Endothelial cell of hepatic sinusoid (primary cell): ENCODE data around the gene PLEKHG1.

Source experiments
- in situ Hi-C: cut with HindIII; loops from 2 replicates; pipeline ENCODE4 v1.10.0; 2017; ENCODE audit warnings: low sequenced_read_pairs

Gene PLEKHG1

DNA sequence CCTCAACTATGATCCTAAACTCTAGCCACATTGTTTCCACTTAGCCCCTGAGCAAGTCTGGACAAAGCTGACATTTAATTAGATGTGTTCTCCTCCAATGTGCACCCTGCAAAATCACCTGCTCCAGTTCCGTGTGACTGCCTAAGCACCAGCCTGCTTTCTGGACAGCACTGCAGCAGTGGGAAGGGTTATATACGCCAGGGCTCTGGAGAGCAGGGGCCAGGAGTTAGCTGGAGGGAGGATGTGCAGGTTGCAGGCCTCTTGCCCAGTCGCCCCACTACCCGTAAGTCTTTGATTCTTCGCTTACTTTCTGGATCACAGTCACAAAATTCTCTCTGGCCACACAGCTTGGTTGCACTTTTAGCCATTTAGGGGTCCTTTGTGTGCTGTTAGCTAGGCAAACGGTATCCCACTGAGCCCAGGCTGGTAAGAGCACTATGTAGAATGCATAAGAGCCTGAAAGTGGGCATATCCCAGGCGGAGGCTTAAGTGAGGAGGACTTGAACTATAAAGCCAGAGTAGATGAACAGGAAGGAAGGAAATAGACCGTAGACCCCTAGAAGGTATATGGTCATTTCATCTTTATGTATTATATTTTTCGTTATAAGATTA is 10.7 kb upstream of the PLEKHG1 start:
- in situ Hi-C loops: no loop called here

DNA sequence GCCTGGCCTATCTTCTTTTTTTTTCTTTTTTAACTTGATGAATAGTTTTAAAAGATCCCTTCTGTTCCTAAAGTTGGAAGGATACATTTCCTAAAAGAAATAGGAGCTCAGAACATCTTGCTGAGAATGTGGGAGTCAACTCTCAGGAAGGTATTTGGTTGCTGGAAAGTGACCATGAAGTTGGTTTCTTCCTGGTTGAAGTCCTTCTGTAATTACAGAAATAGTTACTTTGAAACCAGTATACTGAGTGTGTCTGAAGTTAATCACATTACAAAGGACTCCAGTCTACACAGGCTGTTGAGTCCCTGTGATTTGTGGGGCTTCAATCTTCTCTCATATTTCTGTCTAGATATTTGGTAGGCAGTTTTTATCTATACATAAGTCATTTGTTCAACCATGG is 9.8 kb upstream of the PLEKHG1 start:
- in situ Hi-C loops: no loop called here

DNA sequence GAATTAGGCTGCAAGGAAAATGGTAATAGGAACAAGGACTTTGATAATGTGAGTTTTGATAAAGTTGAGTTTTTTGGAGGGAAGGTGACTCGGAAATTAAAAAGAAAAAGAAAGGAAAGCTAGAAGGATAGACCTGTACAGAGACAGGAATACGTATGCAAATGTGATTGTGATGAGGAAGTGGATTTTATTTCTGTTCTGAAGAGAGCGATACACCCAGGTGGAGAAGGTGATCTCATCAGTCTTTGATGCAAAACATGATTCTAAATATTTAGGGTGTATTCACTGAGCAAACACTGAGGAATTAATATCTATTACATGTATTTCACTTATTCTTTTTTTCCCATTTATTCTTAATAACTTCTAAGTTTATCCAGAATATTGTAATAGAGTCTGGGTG is 9.2 kb upstream of the PLEKHG1 start:
- in situ Hi-C loops: no loop called here

DNA sequence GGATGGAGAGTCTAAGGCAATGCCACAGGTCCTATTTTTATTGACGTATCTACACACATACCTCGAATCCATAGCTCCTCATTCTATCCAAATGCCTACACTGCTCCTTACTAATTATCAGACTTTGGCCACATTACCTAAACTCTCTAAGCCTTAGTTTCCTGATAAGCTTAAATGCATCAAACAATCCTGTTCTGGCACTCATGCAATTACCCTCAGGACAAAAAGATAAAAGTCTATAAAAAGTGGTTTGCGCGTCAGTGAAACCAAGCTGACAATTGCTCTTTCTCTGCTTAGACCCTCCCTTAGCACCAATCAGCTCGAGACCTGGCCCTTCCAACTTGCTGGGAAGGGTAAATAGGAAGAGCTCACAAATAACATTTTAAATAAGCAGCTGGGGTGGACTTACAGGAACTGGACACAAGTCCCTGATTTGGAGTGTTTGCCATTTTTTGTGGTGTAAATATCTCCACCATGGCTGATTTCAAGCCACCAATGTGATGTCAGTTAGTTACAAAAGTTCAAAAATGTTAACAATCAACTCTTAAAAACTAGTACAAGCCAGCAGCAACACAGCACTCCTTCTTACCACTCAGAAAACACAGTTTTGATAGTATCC is 7.2 kb upstream of the PLEKHG1 start:
- in situ Hi-C loops: no loop called here

DNA sequence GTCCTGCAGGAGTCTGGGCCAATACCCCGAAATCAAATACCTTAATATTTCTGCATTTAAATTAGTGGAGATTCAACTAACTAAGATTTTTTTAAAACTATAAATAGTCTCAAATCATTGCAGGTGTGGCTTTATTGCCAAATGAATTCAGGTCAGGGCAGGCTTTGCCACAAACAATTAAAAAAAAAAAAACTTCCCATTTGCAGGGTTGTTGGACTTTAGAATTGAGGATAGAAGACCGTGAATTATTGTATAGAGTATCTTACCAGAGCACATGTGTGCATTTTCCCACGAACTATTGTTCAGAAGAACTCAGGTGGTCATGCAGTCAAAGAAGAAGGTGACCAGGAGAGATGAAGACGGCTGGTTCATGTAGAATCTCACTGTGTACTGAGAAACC is 6.6 kb upstream of the PLEKHG1 start:
- in situ Hi-C loops: no loop called here

DNA sequence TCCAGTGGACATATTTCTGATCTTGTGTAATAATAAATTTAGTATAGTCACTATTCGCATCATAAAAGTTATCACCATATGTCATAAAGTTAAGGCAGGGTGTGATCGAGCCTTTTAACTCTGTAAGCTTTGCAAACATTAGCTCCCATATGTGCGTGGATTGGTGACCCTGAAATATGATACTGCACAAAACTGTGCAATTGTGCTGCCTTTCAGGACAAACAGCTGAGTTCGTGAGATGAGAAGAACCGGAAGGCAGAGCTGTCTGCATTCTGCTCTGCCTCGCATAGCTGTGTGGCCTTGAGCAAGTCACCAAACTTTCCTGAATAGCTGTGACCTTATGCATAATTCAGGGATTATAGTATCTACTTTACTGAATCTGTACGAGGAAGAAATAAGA is 3.2 kb upstream of the PLEKHG1 start:
- in situ Hi-C loops: no loop called here

DNA sequence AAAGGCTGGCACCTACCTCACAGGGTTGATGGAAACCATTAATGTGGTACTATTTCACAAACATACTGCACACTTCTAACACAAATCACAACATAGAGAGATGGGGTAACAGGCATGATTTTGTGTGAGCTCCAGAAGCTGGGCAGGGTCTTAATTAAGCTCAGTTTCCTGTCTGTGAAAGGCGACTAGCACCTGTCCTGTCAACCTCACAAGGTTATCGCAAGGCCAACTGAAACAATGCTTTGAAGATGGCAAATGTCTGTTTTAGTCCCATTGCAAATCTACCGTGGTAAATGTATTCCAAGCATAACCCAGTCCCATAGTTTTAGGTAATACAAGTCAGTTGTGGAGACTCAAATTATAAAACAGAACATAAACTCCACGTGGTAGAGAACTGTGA is 1.3 kb upstream of the PLEKHG1 start:
- in situ Hi-C loops: no loop called here

DNA sequence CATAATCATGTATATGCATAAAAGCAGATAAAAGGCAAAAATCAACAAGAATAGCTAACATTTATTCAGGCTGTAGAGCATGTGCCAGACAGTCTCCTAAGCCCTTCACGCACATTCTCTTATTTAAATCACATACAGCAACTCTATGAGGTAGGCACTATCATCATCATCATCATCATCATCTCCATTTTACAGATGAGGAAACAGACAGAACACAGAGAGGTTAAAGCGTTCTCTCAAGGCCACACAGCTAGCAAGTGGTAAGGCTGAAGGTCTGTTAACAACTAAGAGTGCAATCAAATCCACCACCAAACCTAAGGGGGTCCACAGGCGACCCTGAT is 857 bp upstream of the PLEKHG1 start:
- in situ Hi-C loops: no loop called here

DNA sequence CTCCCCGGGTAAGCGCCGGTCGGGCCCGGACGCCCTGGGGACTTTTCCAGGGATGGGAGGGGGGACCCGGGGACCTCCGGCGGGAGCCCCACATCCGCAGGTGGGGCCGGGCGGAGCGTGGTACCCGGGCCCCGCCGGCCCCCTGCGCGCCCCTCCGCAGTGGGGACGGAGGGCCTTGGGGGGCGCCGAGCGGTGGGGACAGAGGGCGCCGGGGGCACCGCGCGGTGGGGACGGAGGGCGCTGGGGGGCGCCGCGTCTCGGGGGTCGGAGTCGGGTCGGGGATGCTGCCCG is 270 bp downstream of the PLEKHG1 start:
- in situ Hi-C loops: no loop called here

DNA sequence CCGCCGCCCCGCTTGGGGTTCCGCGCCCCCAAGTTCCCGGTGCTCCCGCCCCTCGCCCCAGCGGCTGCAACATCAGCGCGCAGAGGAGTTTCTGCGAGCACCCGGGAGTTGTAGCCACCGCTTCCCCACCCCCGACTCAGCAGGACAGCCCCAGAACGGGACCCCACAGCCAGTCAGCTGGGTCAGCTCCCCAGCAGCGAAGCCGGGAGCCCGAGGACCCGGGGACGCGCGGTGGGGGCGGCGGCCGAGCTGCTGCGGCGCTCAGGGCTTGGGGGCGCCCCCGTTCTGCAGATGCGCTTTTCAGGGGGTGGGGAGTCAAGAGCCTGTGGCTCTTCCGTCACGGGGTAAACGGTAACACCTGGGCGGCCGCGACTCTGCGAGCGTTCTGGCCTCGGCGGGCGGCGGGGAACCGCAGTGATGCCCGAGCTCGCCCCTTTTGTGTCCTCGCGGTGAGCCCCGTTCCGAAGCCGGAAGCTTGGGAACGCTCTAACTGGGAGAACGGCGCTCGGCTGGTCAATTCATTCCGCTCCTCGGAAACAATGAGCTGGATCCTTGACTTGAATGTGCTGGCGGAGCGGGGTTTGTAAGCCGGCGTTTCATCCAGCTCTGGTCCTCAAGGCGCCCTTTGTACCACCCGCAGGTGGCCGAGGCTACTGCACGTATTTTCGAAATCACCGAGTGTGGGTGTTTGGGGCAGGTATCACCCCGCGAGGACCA is 774 bp downstream of the PLEKHG1 start:
- in situ Hi-C loops: no loop called here

DNA sequence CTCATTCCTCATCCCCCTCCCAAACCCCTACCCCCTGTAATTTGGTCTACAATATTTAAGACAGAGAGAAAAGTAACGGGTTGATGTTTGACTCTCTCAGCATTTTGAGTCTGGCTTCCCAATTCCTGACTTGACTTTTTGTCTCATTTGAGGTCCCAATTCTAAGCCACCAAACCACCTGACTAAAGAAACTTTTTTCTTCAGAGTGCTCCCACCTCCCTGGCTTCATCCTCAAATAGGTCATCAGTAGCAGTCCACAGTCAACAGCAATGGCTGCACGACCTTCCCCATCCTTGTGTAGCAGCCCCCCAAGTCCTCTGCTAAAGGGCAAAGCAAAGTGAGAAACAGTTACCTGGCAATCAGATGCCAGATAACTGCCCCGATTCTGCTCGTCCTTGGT is 1.8 kb downstream of the PLEKHG1 start:
- in situ Hi-C loops: no loop called here

DNA sequence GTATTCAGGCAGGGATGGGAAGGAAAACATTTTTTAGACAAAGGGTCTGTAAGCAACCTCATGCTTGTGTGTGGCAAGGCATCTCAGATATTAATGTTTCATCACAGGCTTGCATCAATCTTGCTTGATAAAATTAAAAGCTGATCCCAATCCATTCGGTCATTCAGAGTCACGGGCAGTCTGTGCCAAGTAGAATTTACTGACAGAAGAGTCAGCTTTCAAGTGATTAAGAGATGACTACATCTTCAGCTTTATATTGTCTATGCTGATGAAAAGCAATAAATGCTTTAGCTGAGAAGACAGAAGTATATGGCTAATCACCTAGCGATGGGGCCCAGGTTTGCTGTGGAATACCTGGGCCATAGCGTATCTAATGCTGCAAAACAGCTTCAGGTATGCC is 3.5 kb downstream of the PLEKHG1 start:
- in situ Hi-C loops: no loop called here

DNA sequence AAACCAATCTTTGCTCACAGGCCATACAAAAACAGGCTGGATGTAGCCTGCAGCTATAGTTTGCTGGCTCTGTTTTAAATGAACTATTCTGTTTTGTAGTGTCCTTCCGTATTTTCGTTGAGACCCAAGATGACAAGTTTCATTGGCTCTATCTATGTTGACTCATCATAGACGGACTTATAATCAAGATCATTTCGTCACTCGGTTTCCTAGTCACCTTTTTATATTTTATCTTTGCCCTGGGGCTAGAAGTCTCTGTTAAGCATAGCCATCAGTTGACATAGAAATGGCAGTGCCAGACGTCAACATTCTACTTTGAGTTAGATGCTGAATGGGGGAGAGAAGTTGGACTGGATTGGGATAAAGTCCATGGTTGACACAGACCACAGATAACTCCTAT is 4.8 kb downstream of the PLEKHG1 start:
- in situ Hi-C loops: no loop called here

DNA sequence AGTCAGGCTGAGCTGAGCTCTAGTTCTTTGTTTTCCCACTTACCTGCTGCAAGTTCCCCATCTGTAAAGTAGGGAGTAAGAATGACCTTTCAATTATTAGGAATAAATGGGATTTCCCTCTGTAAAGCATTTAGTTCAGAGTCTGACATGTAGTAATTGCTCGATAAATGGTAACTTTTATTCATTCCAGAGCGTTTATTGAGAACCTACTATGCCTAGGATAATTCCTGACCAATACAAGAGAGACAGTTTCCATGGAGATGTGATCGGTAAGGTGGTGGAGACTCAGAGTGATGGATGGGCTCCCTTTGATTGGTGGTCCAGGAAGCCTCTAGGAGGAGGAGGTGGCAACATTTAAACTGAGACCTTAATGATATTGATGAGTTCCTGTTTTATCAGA is 5.6 kb downstream of the PLEKHG1 start:
- in situ Hi-C loops: no loop called here

DNA sequence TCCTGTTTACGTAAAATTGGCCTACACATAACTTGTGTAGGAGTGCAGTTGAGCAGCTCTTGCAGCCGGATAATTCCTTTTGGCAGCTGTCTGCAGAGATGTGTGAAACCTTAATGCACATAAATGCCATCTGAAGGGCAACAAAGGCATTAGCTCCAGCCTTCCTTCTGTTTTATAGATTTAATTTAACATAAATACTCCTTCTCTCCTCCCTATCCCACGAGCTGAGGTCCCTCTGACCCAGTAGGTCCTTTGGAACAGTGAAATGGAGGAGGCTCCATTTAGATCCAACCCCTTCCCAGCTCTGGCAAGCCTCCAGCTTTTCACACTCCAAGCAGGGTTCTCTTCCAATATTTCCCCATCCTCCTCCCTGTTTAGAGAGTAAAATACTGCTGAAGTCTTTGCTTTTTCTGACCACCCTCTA is 6.5 kb downstream of the PLEKHG1 start:
- in situ Hi-C loops: no loop called here

DNA sequence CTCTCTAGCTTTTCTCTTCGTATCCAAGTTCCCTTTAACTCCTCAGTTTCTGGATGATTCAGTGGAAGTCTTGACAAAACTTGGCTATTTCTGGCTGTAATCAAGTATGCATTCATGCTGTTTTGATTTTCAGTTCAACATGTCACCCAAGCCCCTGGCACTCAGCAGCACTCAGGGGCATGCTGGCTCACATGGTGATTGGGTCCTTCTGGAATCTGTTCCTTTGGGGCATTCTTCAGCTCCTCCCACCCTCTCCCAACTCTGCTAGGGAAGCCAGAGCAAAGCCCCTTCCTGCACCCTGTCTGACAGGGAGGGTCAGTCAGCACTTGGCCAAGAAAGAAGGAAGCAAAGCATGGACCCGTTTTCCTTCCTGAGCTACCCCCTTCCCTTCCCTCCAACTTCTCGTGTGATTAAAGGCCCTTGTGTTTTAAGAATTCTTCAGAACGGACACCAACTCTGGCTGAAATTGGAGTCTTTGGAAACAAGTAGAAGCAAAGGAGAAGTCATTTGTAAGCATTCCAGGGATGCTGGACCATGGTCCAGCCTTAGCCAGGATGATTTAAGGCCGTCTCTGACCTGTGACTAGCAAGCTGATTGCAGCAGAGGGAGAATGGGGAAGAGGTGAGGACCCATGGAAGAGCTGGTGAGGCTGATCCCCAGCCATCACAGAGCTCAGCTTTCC is 7.1 kb downstream of the PLEKHG1 start:
- in situ Hi-C loops: no loop called here

DNA sequence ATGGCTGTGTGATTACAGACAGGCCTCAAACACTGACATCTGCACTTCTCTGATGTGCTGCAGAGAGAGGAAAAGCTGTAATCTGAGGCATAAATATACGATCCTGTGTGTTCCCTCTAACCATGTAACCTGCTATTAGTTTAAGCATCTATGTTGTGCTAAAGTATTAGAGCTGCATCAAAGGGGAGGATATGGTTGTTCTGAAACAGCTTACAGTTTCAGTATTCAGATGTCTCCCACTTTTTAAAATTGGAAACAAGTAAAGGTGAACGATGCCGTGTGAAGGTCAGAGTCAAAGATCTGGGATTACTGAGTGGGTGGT is 7.6 kb downstream of the PLEKHG1 start:
- in situ Hi-C loops: no loop called here

DNA sequence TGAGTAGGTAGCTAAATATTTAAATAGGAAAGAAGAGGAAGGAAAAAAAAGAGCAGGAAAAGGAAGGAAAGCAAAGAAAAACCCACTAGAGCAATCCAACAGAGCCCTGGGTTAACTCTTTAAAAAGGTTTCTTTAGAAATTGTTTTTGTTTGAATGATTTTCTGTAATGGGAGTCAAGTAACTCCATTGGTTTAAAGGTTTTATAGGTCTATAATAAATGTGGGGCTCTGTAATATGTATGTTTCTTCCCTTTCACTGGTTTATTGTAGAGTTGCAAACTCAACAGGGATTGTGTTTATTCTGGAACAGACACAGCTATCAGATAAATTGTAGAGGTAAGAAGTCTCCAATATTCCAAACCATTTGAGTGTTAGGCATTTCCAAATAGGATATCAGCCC is 10.9 kb downstream of the PLEKHG1 start:
- in situ Hi-C loops: no loop called here

DNA sequence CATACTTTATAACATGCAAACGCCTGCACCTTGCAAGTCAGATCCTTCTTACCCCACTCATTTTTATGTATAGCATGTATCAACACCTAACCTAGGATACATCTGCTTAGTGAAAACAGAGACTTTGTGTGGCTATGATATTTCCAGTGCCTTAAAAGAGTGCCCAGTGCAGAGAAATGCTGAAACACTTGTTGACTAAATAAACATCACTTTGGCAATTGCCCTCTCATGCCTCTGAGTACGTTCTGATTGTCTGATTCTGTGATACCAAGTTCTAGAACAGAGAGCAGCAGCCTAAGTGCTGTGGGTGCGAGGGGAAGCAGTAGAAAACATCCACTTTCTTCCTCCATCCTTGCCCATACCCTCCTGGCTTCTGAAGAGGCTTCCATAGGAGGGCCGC is 13.6 kb downstream of the PLEKHG1 start:
- in situ Hi-C loops: no loop called here

DNA sequence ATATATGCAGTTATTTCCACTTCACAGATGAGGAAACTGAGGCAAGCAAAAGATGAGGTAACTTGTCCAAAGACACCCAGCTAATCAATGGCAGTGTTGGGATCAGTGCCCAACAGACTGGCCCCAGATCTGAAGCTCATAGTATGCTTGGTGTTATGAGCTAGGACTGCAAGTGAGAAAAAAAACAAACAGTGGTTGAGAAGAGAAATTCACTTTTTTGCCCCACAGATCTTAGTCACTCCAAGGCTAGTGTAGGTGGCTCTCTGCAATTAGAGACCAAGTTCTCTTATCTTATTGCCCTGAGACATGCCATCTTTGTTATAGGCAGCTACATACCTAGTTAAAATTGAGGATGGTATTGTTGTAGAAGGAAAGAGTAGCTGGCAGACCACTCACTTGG is 16.3 kb downstream of the PLEKHG1 start:
- in situ Hi-C loops: loop anchor here (5.0 kb wide), 2 partner anchors 41 to 104 kb away; no protein-coding TSS in a partner anchor

DNA sequence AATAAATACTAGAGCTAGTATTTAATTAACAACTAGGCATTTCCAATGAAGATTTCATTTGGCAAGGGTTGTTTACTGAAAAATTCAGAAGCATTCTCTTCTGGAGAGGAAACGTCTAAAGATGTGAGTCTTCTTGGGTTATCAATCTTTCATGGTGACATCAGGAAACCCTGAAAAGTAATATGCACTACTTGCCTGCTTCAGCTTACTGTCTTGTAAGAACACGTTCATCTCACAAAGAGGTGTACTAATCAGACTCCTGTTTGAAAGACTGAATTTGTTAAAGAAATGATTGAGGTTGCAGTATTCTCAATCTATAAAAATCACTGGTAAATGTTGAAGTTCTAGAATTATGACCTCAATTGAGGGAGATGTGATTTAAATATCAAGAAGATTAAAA is 16.9 kb downstream of the PLEKHG1 start:
- in situ Hi-C loops: loop anchor here (5.0 kb wide), 2 partner anchors 41 to 104 kb away; no protein-coding TSS in a partner anchor

DNA sequence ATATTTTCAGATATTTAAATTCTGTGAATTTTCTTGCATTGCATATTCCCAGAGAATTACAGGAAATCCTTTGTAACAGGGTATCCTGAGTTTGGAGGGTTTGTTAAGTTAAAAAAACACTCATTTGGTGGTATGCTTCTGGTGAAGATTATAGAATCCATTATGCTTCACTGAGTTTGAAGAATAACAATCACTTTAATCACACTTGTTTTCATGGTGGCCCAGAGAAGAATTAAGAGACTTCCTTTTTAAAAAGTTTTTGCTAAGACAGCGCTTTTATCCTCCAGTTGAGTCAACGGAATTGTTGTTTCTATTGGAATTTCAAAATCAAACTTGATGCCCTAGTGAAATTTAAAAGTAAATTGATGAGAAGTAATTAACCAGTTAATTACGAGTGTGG is 17.4 kb downstream of the PLEKHG1 start:
- in situ Hi-C loops: loop anchor here (5.0 kb wide), 2 partner anchors 40 to 105 kb away; no protein-coding TSS in a partner anchor
